OCI-LY7 (cell line): ENCODE results near the gene NAALADL2. TPM values are rescaled to one million over a fixed set of nuclear protein-coding genes. Genes with fewer than 3 reads are reported as not detected.

Experiments used
- BruUV-seq: library from RNA; stranded (reverse); fragments of 400-500 nt; replicated peaks from 2 replicates; lab custom pipeline; 2021; lab: Mats Ljungman, UMichigan
- CTCF ChIA-PET: fragments of 300-600 bp; sonication (Branson Sonifier 250); formaldehyde crosslinking; loops from one replicate; lab custom pipeline; 2022; ENCODE audit warnings: antibody characterized with exemption; ENCODE audit not compliant: unreplicated experiment; lab: Charles Lee
- POLR2A ChIA-PET: fragments of 300-600 bp; sonication (Branson Sonifier 250); formaldehyde crosslinking; loops from one replicate; lab custom pipeline; 2022; ENCODE audit warnings: antibody characterized with exemption; lab: Charles Lee
- DNase-seq: peaks from one replicate; pipeline ENCODE4 v3.0.0-alpha.2; 2015; ENCODE audit warnings: low spot score
- H2AFZ ChIP-seq: fragments of 200-600 bp; sonication (generic), shearing (Covaris generic); 2 replicates; pipeline ENCODE4 v1.6.1; 2014; ENCODE audit warnings: mild to moderate bottlenecking, antibody characterized with exemption, low read length, moderate library complexity
- H3K27ac ChIP-seq: fragments of 200-600 bp; sonication (generic); 2 replicates; pipeline ENCODE4 v1.5.1; 2014; ENCODE audit warnings: mixed run types, low read depth, mild to moderate bottlenecking, moderate library complexity, low read length, inconsistent platforms; ENCODE audit not compliant: poor library complexity, severe bottlenecking
- H3K36me3 ChIP-seq: fragments of 200-600 bp; sonication (generic); 2 replicates; pipeline ENCODE4 v1.6.1; 2014; ENCODE audit warnings: mild to moderate bottlenecking, antibody characterized with exemption, low read length, moderate library complexity, mixed read lengths; ENCODE audit not compliant: insufficient read depth
- H3K4me1 ChIP-seq: fragments of 200-600 bp; sonication (generic); 2 replicates; pipeline ENCODE4 v1.5.1; 2014; ENCODE audit warnings: mild to moderate bottlenecking, low read length; ENCODE audit not compliant: insufficient read depth, poor library complexity, severe bottlenecking
- H3K4me2 ChIP-seq: fragments of 200-600 bp; sonication (generic); 2 replicates; pipeline ENCODE4 v1.6.1; 2014; ENCODE audit warnings: mild to moderate bottlenecking, low read length
- H3K4me3 ChIP-seq: fragments of 200-600 bp; sonication (generic); 2 replicates; pipeline ENCODE4 v1.5.1; 2014; ENCODE audit warnings: mild to moderate bottlenecking, low read depth, low read length; ENCODE audit not compliant: poor library complexity, severe bottlenecking
- H3K79me2 ChIP-seq: fragments of 200-600 bp; sonication (generic); 2 replicates; pipeline ENCODE4 v1.6.1; 2016; ENCODE audit warnings: low read depth, mild to moderate bottlenecking, low read length, moderate library complexity, mixed read lengths; ENCODE audit not compliant: insufficient read depth
- H3K9me2 ChIP-seq: fragments of 200-600 bp; sonication (generic); 2 replicates; pipeline ENCODE4 v1.6.1; 2016; ENCODE audit warnings: mild to moderate bottlenecking, low read length, mixed read lengths; ENCODE audit not compliant: insufficient read depth
- H3K9me3 ChIP-seq: fragments of 200-600 bp; sonication (generic); 2 replicates; pipeline ENCODE4 v1.6.1; 2014; ENCODE audit warnings: mild to moderate bottlenecking, mixed run types, low read length, mixed read lengths
- H4K20me1 ChIP-seq: fragments of 200-600 bp; sonication (generic); 2 replicates; pipeline ENCODE4 v1.6.1; 2014; ENCODE audit warnings: mild to moderate bottlenecking, antibody characterized with exemption, low read length, moderate library complexity, mixed read lengths; ENCODE audit not compliant: insufficient read depth
- CTCF ChIP-seq: fragments of 200-600 bp; sonication (generic); conservative IDR thresholded peaks from 2 replicates; pipeline ENCODE4 v1.5.1; 2014; ENCODE audit warnings: mild to moderate bottlenecking, antibody characterized with exemption, low read length, moderate library complexity, mixed read lengths
- EZH2phosphoT487 ChIP-seq: fragments of 200-600 bp; sonication (generic); IDR thresholded peaks from 2 replicates; pipeline ENCODE4 v1.6.1; 2018; ENCODE audit warnings: low read depth, borderline replicate concordance, mild to moderate bottlenecking, mixed run types, antibody characterized with exemption, low read length, moderate library complexity, mixed read lengths
- intact Hi-C: fragments of 100-400 bp; cut with micrococcal nuclease; formaldehyde crosslinking; loops from one replicate; pipeline ENCODE4 v1.10.0; 2022; ENCODE audit not compliant: unreplicated experiment
- total RNA-seq, 2 experiments: library from RNA; depleted of rRNA in 1 of 2; stranded (reverse); fragments of >200 nt in 1 of 2; shearing (Covaris generic) in 1 of 2; gene quantifications; 2 replicates each; pipeline ENCODE4 v1.2.3, GENCODE V29; 2014 to 2022

Gene NAALADL2
- total RNA-seq, 2 experiments from 2014 or later: 0.25 to 0.70 TPM

DNA sequence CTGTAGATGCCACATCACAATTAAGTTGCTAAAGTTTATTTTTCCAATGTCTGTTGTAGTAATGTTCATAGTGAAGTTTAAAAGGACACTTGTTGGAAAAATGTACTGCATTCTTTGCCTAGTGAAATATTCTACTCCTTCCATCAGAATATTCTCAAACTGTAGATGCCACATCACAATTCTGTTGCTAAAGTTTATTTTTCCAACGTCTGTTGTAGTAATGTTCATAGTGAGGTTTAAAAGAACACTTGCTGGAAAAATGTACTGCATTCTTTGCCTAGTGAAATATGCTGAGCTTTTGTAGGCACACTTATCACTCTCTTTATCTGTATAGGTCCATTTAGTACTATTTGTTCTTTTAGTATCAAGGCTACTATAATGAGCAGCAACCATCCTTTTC lies 836.1 kb downstream of the NAALADL2 start:
- no peak overlapping the region for H3K4me2 ChIP-seq
- CTCF ChIA-PET: no interaction called here
- H2AFZ ChIP-seq: no peak overlapping the region
- no peak for DNase-seq
- H3K36me3 ChIP-seq: no peaks in the 10 kb centered on the region
- H3K79me2 ChIP-seq: no peaks in the 10 kb centered on the region
- no TSS peak for BruUV-seq
- no peak overlapping the region for H3K27ac ChIP-seq
- POLR2A ChIA-PET: no interaction called here
- no peaks in the 10 kb centered on the region for H4K20me1 ChIP-seq
- no peak overlapping the region for H3K4me3 ChIP-seq
- no peaks in the 10 kb centered on the region for H3K9me3 ChIP-seq
- no peak for TF ChIP-seq EZH2phosphoT487
- no peak for TF ChIP-seq CTCF
- H3K4me1 ChIP-seq: no peaks in the 10 kb centered on the region
- intact Hi-C loops: no loop called here
- H3K9me2 ChIP-seq: no peaks in the 10 kb centered on the region

GRCh38 chr3:175702956-175703355 lies 843.8 kb downstream of the NAALADL2 start:
- Histone ChIP-seq H3K36me3 (no peaks in the 10 kb centered on the region), H3K4me3 (no peak overlapping the region), H3K9me2 (no peaks in the 10 kb centered on the region), H4K20me1 (no peaks in the 10 kb centered on the region), H3K79me2 (no peaks in the 10 kb centered on the region), H3K4me2 (no peak overlapping the region), H3K4me1 (no peaks in the 10 kb centered on the region), H2AFZ (no peak overlapping the region), H3K27ac (no peak overlapping the region), H3K9me3 (no peaks in the 10 kb centered on the region)
- BruUV-seq: no TSS peak
- intact Hi-C loops: no loop called here
- DNase-seq: no peak
- TF ChIP-seq CTCF (no peak), EZH2phosphoT487 (no peak)
- ChIA-PET CTCF (no interaction called here), POLR2A (no interaction called here)

DNA sequence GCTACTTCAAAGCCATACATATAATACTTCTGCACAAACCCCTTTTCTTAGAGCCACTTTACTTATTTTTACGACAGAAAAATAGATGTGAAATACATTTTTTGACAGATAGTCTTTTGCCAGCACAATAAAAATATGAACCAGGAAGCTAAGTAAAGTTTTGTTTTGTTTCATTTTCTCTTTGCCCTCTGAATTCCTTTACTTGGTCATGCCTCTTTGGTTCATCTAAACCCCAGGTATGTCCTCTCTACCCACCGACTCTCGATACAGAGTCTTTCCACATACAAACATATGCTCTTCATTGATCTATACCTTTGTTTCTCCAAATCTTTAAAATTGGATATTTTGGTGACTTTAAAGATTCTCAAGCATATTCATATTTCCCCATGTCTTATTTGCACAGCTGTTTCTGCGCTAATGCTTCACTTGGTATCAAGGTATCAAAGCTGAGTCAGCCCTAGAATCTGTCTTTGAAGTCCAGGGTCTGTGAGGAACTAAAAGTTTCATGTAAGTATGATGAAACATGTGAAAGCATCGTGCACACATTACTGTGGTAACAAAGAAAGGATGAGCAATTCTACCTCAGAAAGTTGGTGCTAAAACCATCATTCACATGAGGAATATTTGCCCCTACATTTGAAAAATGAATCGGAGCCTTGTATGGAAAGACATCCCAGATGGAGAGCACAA lies 845.4 kb downstream of the NAALADL2 start:
- POLR2A ChIA-PET: interaction anchor here (0.7 kb wide), 1 partner anchor 166 kb away, joined by 3 read pairs; no protein-coding TSS in a partner anchor
- Histone ChIP-seq H3K27ac (no peak overlapping the region), H3K79me2 (no peaks in the 10 kb centered on the region), H3K36me3 (no peaks in the 10 kb centered on the region), H3K9me2 (no peaks in the 10 kb centered on the region), H2AFZ (no peak overlapping the region), H3K9me3 (no peaks in the 10 kb centered on the region), H3K4me3 (no peak overlapping the region), H3K4me2 (no peak overlapping the region), H3K4me1 (no peaks in the 10 kb centered on the region), H4K20me1 (no peaks in the 10 kb centered on the region)
- CTCF ChIA-PET: no interaction called here
- no peak for DNase-seq
- BruUV-seq: no TSS peak
- intact Hi-C loops: no loop called here
- TF ChIP-seq CTCF (no peak), EZH2phosphoT487 (no peak)
